Measurements from ENCODE around the gene PLCD3. TPM values are rescaled to one million over a fixed set of nuclear protein-coding genes. Genes with fewer than 3 reads are reported as not detected.
A peak's percentile ranks its signal among the peaks of the same experiment; 100 is the strongest.

The PLCD3 gene
- total RNA-seq, 4 donors from 2014 or later, result 35.4 to 68.4 (median 44.2) TPM

DNA sequence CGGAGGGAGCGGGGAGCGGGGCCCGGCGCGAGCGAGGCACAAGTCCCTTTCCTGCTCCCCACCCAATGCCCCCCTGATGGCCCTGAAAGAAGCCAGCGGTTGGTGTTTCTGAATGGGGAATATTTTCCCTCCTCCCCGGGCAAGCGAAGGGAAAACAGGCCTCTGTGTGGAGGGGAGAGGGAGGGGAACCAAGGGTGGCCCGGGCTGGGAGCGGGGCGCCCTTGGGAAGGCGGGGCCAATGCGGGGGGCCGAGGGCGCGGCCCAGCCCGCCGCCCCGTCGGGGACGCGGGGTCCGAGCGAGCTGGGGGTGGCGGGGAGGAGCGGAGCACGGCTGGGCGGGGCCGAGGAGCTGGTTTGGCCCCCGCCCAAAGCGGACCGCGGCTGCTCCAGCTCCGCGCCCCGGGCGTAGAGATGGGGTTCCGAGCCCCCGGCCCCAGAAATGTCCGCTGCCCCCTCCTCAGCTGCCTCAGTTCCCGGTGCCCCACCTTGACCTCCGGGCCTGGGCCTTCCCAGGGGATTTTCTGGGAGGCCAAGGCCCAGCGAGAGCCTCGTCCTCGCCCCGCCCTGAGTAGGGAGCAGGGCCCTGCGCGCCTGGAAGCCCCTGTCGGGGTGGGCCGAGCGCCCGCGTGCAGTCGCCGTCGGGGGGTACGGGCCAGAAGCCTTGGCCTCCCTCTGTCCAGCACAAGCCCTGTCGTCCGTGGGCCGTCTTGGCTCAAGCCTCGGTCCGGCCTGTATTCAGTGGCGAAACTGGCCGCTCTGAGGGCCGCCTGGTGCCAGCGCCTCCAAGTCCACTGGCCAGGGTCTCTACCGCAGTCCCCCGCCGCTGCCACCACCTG is 12.1 kb upstream of the PLCD3 start:
- TF ChIP-seq, protein P1, sequence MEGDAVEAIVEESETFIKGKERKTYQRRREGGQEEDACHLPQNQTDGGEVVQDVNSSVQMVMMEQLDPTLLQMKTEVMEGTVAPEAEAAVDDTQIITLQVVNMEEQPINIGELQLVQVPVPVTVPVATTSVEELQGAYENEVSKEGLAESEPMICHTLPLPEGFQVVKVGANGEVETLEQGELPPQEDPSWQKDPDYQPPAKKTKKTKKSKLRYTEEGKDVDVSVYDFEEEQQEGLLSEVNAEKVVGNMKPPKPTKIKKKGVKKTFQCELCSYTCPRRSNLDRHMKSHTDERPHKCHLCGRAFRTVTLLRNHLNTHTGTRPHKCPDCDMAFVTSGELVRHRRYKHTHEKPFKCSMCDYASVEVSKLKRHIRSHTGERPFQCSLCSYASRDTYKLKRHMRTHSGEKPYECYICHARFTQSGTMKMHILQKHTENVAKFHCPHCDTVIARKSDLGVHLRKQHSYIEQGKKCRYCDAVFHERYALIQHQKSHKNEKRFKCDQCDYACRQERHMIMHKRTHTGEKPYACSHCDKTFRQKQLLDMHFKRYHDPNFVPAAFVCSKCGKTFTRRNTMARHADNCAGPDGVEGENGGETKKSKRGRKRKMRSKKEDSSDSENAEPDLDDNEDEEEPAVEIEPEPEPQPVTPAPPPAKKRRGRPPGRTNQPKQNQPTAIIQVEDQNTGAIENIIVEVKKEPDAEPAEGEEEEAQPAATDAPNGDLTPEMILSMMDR (IDR thresholded peaks at IDR 0.05), result no peak
- DNase-seq (ENCODE audit: low spot score) (no peak), ATAC-seq (ENCODE audit: low FRiP score) (peak; percentile 10)

DNA sequence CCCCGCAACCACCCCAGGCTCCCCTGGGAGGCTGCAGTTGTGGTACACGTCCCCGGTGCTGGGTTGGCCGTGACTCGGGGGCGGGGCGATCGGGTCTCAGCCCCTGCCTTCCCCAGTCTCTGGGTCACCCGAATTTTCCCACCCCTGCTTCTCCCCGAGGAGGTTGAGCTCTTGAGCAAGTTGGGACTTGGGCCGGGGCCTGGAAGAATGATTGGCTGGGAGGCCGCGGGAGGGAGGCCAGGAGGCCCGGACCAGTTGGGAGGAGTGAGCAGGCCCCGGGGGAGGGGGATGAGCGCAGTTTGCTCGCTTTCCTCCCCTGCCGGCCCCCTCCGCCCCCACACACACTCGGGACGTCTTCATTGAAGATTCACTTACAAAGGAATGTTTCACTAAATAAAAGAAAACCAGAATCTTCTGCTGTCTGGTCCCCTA is 11.5 kb upstream of the PLCD3 start:
- peak; percentile 62 for DNase-seq (ENCODE audit: low spot score)
- TF ChIP-seq, protein P1 (IDR thresholded peaks at IDR 0.05), result no peak
- ATAC-seq (ENCODE audit: low FRiP score), result peak; percentile 31

DNA sequence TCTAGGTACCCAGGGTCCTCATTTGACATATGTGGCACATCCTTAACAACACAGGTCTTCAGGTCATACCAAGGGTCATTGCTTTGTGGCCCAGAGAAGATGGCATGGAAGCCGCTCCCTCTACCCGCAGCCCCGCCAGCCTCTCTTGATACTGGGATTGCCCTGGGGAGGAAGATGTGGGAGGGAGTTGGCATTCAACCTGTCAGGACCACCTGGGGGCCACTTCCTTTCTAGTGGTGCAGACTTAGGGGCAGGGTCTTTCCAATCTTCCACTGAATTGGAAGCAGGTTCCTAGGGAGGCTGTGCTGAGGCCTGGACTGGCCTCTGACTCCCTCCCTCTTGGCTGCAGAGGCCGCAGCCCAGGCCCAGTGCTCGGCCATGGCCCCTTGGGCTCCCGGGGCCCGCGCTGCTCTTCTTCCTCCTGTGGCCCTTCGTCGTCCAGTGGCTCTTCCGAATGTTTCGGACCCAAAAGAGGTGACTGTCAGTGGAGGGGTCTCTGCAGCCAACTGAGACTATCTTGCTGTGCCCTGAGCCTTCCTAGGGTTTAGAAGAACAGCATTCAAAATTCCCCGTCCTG is 10.9 kb upstream of the PLCD3 start:
- DNase-seq (ENCODE audit: low spot score) (no peak), ATAC-seq (ENCODE audit: low FRiP score) (no peak)
- TF ChIP-seq, protein P1 (IDR thresholded peaks at IDR 0.05), result no peak

DNA sequence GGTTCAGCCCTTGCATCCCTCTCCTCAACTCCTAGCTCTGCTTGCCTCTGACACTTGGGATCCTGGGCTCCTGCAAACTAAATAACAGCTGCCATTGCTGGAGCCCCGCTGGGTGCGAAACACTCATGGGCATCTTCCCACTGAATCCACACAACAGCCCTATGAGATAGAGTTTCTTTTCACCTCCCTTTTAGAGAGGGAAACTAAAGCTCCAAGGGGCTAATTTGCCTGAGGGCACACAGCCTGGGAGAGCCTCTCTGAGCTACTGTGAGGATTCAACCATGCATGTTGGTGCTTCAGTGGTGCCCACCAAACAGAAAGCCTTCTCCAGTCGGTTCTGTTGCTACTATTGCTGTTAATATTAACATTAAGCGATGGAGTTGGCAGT is 7.2 kb upstream of the PLCD3 start:
- DNase-seq (ENCODE audit: low spot score) (no peak), ATAC-seq (ENCODE audit: low FRiP score) (no peak)
- TF ChIP-seq, protein P1 (IDR thresholded peaks at IDR 0.05), result no peak

DNA sequence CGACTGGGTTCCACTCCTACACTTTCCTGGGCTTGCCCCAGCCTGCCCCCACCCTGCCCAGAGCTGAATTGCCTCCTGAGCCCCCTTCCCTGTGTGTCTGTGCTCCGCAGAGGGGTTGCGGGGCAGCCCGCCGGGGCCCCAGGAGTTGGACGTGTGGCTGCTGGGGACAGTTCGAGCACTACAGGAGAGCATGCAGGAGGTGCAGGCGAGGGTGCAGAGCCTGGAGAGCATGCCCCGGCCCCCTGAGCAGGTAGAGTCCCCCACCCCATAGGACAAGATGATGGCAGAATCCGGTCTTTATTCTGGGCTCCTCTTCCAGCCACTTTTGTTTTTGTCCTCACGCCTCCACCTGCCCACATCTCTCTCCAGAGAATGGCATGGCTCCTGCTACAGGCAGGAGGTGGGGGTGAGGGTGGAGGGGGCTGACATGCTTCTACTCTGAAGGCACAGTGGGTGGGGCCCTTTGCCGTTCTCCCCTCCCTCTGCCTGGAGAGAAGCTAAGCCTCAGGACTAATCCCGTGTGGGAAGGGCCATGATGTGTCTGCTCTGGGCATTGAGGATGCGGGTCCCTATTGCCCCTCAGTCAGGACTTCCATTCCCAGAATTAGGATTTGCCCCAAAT is 6.7 kb upstream of the PLCD3 start:
- no peak for ATAC-seq (ENCODE audit: low FRiP score)
- TF ChIP-seq, protein P1 (IDR thresholded peaks at IDR 0.05), result no peak

DNA sequence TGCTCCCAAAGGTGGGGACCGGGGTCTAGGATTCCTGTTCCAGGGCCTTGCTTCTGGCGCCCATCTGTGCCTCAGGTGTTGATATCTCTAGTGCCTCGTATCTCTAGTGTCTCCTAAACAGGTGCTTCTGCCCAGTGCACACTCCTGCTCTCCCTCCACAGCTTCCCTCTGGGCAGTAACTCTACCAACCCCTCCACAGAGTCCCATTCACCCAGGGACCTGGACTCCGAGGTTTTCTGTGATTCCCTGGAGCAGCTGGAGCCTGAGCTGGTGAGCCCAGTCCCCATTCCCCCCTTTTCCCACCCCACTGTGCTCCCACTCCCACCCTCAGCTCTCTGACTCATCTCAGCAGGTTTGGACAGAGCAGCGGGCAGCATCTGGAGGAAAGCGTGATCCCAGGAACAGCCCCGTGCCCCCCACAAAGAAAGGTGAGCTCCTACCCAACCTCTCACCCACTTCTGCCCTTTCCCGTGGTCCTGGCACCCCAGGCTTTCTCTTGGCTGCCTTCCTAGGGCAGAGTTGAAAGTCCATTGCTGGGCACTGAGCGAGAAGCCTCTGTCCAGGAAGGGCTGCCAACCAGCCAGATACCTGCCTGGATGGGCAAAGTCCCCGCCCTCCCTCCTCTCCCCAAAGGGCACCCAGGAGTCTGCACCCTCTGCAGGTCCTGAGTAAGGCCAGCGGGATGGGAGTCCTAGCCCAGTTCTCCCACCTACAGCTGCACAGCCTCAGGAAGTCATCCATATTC is 5.4 kb upstream of the PLCD3 start:
- no peak for ATAC-seq (ENCODE audit: low FRiP score)
- TF ChIP-seq, protein P1 (IDR thresholded peaks at IDR 0.05), result no peak
- no peak for DNase-seq (ENCODE audit: low spot score)

More for the DNA sequence above, 6.7 kb upstream of the PLCD3 start:
- DNase-seq (ENCODE audit: low spot score), result no peak
